Activated CD4-positive, alpha-beta T cell treated with anti-CD3 and anti-CD28 coated beads, Interleukin-2, Interleukin-4, amounts not matched to agents 100 ng/mL and 50 ng/mL, durations not matched to agents 16 hours and 8 hours (primary cell): ENCODE measurements around the gene SLC22A1.
"Not testable (repeated sequence)": the region's sequence is repeated elsewhere in the genome, so short reads cannot be mapped to it uniquely, and the experiment has no call there.

Source experiments
- DNase-seq: peaks from one replicate; pipeline ENCODE4 v3.0.0-alpha.2; 2020; ENCODE audit warnings: low spot score

SLC22A1 gene

DNA sequence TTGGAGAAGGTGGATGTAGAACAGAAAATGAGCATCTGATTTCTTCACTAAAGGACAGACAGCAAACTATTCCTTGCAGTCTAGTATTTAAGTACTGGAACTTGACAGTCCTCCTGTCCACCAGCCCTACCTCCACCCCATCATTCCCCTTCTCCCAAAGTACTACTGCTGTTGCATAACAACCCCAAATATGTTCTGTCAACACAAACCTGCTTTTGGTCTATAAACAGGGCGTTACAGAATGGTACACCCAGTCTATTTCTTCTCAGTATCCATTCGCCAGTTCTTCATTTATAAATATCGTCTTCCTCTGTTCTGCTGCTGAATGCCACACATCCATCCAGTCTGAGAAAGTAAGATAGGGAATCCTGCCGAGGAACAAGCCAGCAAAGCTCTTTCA is 27.7 kb upstream of the SLC22A1 start:
- DNase-seq, result no peak

DNA sequence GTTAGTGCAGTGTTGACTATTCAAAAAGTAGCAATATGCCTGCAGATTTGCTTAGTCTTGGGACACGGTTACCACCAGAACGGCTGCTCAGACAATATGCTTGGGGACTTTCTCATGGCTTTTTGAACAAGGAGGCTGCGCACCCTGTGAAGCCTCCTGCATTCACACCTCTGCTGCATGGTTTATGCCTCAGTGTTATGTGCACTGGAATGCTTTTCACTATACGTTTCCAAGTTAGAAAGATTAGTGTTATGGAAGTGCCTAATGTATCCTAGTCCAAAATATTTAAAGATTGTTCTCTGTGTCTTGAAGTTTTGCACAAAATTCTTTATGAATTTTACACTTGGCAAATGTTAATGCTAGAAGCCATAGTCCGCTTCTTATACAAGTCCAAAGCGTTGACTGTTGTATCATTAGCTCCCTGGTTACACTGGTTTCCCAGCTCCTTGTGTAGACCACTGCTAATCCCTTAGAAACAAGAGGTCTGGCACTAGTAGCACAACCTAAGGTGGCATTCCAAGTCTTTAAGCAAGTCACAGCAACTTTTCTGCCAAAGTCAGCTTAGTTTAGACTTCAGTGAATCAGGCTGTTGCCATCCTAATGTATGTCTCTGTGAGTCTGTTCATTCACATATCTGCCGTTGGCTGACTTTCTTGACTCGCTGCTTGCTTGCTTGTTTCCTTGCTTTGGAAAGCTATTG is 26.3 kb upstream of the SLC22A1 start:
- no peak for DNase-seq

DNA sequence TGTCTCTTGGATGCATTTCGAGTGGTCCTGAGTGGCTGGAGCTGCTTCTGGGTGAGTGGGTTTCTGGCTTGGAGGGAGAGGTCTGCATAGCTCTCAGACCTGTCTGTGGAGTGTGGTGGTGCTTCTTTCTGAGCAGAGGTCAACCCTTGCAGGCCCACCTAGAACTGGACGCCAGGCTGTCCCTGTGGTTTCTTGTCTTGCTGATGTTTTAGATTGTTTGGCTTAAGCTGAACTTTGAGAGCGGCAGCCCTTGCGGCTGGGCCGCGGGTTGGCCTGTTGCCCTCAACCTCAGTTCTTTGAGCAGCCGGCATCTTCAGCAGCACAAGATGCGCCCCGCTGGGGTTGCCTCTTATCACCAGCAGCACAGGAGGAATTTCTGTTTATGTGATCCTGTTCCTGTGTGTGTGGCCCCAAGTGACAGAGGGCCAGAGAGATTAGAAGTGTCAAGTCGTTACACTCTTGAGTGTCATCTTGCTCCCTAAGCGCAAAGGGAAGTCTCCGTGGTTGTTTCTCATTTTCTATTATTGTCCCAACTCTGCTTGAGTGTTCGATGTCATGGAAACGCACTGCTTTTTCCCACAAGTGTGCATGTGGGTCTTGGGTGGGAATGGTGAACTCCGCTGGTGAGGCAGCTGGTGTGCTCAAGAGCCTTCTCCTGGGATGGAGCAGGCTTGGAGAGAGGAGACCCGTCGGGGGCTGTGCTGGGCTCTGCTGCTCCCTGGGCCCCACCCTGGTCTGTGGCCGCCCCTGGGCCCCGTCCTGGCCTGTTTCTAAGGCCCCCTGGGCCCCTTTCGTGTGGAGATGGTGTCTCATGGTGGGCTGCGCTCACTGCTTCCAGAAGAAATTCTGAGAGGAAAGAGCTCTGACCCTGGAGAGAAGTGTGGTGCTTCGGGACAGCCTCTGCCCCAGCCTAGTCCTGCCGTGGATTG is 20.1 kb upstream of the SLC22A1 start:
- no peak for DNase-seq

DNA sequence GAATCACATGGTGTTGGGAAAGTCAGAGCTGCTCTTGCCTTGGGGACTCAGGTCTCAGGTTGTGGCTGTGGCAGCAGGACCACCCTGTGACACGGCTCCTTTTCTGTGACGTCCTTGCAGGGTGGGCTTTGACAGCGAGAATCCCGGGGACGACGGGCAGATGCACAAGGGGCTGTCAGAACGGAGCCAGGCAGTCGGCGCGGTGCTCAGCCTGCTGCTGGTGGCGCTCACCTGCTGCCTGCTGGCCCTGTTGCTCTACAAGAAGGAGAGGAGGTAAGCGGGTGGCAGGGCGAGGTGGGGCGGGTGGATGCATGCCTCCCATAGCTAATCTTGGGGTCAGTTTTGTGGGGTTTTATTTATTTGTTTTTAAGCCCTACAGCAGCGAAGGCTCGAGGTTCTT is 19.2 kb upstream of the SLC22A1 start:
- no peak for DNase-seq

DNA sequence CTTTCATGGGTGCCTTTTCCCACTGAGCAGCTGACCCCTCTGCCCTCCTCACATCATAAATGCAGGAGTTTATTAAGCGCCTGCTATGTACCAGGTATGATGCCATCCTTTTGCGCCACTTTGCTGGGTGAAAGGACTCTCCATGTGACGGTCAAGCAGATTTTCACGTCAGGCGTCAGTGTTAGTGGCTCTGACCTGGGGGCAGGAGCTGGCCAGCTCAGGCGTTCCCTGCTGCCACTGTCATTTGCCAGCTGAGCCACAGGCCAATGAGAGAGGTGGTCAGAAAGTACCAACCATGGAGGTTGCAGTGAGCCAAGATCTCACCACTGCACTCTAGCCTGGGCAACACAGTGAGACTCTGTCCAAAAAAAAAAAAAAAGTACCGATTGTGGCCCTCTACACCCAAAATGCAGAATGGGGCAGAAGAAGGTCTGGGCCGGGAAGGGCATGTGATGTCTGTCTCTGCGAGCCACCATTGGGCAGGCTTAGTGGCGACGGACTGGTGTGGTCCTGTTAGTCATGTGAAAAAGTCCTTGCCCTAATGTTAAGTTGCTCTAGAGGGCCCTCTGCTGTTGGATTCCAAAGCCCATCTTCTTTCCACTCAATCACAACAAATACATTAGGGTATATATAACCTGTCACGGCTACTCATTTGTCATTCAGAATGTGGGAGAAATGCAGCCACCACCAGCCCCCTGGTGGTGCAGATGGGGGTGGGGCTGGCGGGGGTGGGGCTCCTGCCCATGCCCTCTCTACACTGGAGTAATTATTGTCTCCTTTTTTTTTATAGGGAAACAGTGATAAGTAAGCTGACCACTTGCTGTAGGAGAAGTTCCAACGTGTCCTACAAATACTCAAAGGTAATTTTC is 18.4 kb upstream of the SLC22A1 start:
- peak; percentile 42 for DNase-seq

DNA sequence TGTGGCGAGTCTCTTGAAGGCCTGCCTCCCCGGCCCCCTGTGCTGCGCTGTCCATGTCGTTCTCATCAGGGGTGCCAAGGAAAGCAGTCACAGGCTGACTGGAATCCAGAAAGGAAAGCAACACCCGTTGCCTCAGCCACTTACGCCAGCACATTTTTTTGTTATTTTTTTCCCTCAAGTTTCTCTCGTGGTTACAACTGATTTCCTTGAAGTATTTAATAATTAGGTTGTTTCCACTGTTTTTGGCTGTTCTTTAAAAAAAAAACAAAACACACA is 17.9 kb upstream of the SLC22A1 start:
- DNase-seq, result no peak

DNA sequence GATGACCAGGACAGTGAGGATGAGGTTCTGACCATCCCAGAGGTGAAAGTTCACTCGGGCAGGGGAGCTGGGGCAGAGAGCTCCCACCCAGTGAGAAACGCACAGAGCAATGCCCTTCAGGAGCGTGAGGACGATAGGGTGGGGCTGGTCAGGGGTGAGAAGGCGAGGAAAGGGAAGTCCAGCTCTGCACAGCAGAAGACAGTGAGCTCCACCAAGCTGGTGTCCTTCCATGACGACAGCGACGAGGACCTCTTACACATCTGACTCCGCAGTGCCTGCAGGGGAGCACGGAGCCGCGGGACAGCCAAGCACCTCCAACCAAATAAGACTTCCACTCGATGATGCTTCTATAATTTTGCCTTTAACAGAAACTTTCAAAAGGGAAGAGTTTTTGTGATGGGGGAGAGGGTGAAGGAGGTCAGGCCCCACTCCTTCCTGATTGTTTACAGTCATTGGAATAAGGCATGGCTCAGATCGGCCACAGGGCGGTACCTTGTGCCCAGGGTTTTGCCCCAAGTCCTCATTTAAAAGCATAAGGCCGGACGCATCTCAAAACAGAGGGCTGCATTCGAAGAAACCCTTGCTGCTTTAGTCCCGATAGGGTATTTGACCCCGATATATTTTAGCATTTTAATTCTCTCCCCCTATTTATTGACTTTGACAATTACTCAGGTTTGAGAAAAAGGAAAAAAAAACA is 16.6 kb upstream of the SLC22A1 start:
- no peak for DNase-seq

DNA sequence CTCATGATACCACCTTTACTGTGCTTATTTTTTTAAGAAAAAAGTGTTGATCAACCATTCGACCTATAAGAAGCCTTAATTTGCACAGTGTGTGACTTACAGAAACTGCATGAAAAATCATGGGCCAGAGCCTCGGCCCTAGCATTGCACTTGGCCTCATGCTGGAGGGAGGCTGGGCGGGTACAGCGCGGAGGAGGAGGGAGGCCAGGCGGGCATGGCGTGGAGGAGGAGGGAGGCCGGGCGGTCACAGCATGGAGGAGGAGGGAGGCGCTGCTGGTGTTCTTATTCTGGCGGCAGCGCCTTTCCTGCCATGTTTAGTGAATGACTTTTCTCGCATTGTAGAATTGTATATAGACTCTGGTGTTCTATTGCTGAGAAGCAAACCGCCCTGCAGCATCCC is 15.6 kb upstream of the SLC22A1 start:
- no peak for DNase-seq

DNA sequence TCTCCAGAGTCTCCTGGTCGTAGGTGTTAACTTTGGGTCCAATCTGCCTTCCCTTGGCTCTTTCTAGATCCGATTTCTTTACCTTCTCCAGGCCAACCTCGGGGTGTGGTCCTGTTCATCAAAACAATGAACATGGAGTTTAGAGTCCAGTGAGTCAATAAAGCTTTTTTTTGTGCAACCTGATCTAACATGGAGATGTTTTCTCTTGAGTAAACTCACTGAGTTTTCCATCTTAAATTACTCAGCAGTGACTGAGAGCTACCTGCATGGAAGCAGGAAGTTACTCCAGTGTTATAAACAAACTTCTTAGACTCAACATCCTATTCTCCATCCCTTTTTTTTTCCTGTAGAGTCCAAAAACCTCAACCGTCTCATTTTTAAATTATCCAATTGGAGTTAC is 14.9 kb upstream of the SLC22A1 start:
- no peak for DNase-seq

DNA sequence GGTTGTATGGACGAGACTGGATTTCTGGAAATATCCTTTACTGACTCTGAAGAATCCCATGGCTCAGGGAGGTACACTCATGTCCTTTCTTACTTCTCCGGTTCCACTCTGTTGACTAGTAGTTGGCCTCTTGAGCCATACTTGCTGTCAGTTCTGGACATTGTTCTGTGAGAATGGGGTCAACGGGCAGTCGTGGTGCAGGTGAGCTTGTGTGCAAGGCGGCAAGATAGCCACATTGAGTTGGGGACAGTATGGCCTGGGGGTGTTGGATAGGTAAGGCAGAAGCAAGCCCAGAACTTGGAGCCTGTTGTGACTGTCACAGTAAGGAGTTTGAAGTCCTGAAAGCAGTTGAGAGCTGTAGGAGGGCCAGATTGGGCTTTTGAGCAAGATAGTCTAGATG is 13.5 kb upstream of the SLC22A1 start:
- no peak for DNase-seq

DNA sequence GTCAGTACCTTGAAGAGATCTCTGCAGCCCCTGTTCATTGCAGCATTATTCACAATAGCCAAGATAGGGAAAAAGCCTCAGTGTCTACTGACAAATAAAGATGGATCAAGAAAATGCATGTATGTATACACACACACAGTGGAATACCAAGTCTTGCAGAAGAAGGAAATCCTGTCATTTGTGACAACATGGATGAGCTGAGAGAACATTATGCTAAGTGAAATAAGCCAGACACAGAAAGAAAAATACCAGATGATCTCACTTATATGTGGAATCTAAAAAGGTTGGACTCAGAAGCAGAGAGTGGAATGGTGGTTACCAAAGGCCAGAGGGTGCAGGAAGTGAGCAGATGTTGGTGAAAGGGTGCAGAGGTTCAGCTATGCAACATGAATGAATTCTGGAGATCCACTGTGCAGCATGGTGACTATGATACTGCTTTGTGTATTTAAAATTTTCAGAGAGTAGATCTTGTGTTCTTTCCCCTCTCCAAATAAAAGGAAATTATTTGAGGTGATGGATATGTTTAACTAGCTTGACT is 11.0 kb upstream of the SLC22A1 start:
- no peak for DNase-seq

DNA sequence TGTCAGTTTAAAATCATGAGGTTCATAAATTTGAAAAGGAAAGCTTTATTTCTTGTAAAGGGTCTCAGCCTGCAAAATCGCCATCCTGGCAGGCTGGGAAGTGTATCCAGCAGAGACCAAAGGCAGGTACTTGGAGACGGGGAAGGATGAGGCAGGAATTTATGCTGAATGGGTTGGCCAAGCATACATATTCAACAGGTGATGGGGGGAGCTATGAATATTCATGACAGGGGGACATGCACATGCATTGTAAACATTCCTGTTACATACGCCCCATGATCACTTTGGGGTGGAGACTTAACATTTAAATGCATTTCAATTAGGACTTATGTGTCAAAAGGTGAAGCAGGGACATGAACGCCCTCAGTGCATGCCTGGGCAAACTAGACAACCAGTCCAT is 9.8 kb upstream of the SLC22A1 start:
- no peak for DNase-seq

DNA sequence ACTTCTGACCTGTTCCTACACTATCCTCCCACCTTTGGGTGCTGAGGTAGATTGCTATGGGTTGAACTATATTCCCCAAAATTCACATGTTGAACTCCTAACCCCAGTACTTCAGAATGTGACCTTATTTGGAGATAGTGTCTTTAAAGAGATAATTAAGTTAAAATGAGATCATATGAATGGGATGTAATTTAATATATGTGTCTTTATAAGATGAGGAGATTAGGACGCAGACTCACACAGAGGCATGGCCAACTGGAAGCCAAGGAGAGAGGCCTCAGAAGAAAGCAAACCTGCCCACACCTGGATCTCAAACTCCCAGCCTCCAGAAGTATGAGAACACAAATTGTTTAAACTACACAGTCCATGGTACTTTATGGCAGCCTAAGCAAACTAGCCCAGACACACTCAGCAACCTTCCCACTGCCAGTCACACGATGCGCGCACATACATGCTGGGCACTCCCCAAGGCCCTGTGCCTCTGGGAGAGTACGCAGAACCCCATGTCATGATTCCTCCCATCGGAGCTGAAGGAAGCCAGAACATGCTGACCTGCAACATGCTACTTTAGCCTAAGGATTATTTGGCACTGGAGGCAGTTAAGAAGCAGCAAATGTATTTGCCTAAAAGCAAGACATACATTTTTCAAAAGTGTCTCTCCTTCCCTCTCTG is 8.9 kb upstream of the SLC22A1 start:
- no peak for DNase-seq

DNA sequence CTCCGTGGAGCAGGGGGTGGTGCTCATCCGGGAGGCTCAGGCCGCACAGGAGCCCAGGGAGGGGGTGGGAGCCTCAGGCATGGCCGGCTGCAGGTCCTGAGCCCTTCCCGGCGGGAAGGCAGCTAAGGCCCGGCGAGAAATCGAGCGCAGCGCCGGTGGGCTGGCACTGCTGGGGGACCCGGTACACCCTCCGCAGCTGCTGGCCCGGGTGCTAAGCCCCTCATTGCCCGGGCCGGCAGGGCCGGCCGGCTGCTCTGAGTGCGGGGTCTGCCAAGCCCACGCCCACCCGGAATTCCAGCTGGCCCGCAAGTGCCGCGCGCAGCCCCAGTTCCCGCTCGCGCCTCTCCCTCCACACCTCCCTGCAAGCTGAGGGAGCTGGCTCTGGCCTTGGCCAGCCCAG is 7.1 kb upstream of the SLC22A1 start:
- not testable (repeated sequence) for DNase-seq

DNA sequence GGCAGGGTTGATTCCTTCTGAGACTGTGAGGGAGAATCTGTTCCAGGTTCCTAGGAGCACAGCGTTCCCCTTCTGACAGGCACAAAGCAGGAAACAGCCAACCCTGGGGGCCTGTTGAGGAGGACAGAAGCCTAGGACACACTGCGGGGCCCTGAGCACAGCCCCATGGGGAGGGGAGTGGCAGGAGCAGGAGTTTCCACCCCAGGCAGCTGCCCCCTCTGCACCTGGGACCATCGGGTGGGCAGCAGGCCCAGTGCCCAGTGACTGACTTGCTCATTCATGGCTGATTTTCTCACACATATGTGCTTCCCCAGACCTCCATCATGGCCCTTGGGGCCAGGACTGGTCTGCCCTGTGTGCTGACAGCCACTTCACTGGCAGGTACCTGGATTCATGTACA is 6.2 kb upstream of the SLC22A1 start:
- no peak for DNase-seq

DNA sequence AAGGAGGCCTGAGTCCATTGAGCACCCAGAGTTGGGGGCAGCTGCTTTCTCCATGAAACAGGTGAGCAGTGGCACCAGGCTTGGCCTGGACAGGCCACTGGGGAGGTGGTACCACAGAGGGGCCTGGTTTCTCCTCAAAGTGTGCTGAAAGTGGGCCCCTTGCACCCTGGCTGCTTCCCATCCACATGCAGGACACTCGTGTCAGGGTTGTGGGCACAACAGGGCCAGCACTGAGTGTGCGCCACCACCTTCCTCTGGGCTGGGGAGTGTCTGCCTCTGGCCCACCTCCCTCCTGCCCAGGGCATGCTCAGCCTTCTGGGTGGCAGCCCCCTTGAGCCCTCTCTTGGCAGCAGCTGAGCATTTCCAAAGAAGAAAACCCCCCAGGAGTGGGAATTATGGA is 5.2 kb upstream of the SLC22A1 start:
- DNase-seq, result no peak

DNA sequence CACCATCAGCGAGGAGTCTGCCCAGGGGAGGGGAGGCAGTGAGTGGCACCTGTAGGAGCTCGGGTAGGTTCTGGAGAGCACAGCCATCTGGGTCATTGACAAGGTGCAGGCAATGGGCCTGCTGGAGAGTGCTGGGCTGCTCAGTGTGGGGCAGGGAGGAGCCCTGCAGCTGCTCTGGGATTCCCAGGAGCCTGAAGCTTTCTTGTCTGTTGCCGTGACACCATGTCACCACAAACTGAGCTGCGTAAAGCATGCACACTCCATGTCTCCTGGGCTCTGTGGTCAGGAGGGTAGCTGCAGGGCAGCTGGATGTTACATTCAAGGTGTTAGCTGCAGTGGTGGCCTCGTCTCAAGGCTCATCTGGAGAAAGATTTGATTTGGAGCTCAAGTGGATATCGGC is 4.5 kb upstream of the SLC22A1 start:
- DNase-seq, result no peak

DNA sequence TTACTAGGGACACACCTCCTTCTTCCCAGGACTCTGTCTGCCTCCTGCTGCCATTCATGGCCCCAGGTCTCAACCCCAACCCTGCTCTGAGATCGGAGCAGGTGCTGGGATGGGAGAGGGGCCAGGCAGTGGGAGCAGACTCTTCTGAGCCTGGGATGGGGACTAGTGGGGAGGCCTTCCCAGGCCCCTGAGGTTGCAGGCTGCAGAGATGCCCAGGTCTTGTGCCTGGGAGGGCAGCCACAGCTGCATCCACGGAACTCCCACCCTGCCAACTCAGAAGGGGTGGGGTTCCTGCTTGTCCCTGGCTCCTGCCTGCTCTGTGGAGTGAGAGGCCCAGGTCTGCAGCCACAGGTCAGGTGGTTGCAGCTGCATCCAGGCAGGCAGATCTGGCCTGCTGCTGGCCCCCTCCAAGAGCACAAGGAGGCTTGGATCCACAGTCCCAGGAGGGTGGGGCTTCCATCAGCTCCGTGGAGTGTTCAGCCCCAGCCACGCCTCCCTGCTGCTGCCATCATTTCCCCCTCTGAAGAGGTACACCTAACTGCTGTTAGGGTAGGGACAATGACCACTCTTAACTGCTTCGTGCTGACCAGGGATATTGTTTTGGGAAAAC is 2.9 kb upstream of the SLC22A1 start:
- DNase-seq, result no peak

DNA sequence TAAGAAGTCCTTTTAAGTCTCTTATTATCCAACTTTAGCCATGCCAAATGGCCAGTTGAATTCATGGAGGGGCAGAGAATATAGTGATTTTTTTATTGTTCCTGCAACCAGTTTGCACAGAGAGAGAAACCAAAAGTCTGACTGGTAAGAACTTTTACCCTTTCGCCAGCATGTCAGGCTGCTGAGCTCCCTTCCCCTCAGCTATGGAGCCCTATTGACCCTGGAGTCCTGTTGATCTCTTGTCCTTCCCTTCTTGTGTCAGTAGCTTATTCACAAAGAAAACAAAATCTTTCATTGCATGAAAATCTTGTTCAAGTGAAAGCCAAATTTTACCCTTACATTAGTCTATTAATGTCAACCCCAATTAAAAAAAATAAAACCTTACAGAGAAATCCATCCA is 1.5 kb upstream of the SLC22A1 start:
- no peak for DNase-seq

DNA sequence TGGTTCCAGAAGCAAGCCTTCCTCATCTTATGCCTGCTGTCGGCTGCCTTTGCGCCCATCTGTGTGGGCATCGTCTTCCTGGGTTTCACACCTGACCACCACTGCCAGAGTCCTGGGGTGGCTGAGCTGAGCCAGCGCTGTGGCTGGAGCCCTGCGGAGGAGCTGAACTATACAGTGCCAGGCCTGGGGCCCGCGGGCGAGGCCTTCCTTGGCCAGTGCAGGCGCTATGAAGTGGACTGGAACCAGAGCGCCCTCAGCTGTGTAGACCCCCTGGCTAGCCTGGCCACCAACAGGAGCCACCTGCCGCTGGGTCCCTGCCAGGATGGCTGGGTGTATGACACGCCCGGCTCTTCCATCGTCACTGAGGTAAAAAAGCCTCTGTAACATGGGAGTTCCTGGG is 366 bp downstream of the SLC22A1 start:
- no peak for DNase-seq

DNA sequence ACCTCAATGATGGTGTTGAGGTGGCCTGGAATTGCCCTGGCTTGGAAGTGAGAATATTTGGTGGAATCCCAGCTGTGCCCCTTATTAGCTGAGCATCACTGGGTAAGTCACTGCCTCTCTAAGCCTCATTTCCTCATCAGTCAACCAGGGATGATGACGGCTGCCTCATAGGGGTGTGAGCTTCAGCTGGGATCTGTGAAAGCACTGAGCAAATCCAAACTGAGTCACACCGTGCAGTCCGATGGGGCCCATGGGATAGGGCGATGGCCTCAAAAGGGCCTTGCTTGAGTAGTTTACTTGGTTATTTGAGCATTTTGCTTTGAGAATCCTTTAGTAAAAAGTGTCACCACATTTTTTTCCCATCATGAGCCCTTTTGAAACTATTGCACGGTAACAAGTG is 1.1 kb downstream of the SLC22A1 start:
- no peak for DNase-seq
